ENCODE results near the gene STX19.

Gene STX19

GRCh38 chr3:94020293-94020692, 8.1 kb downstream of the STX19 start:
- no CpG with 5 or more reads among the region's 3 CpGs for WGBS (ENCODE audit: extremely low coverage, insufficient coverage, low lambda C conversion rate)

GRCh38 chr3:94019659-94020058, 8.7 kb downstream of the STX19 start:
- no peaks in the 10 kb centered on the region for H3K79me2 ChIP-seq (ENCODE audit: control insufficient read depth, insufficient read depth, low read length)
- no peak overlapping the region for H2BK15ac ChIP-seq (replicated peaks; ENCODE audit: low read depth)
- no peak overlapping the region for H2BK5ac ChIP-seq (ENCODE audit: low read length)
- no peak overlapping the region for H4K5ac ChIP-seq (ENCODE audit: low read length)
- no peaks in the 10 kb centered on the region for H3K36me3 ChIP-seq (ENCODE audit: control insufficient read depth, insufficient read depth, low read length)
- H3K4me1 ChIP-seq (ENCODE audit: control insufficient read depth, low read depth, low read length), result no peaks in the 10 kb centered on the region
- H3K23ac ChIP-seq (ENCODE audit: low read length), result no peak overlapping the region
- no peak overlapping the region for H3K4me2 ChIP-seq (ENCODE audit: low read length)
- no peaks in the 10 kb centered on the region for H3K79me1 ChIP-seq (ENCODE audit: low read length)
- no peak overlapping the region for H3K56ac ChIP-seq (ENCODE audit: low read length)
- no peaks in the 10 kb centered on the region for H3K27me3 ChIP-seq (ENCODE audit: insufficient read depth, low read length, poor library complexity)
- no peak for DNase-seq
- H3K4ac ChIP-seq (ENCODE audit: low read depth, low read length), result no peak overlapping the region
- no peak overlapping the region for H3K9ac ChIP-seq (ENCODE audit: low read length)
- no peak overlapping the region for H3K18ac ChIP-seq (ENCODE audit: low read length)
- no peak overlapping the region for H2BK120ac ChIP-seq (ENCODE audit: low read depth, low read length)
- H4K8ac ChIP-seq (ENCODE audit: low read depth, low read length), result no peak overlapping the region
- H3K27ac ChIP-seq (ENCODE audit: low read depth, low read length), result no peak overlapping the region
- no CpG with 5 or more reads among the region's 2 CpGs for WGBS (ENCODE audit: extremely low coverage, insufficient coverage, low lambda C conversion rate)
- no peak overlapping the region for H2AK5ac ChIP-seq (ENCODE audit: low read length)
- no peak overlapping the region for H3K4me3 ChIP-seq (ENCODE audit: low read length)

More at GRCh38 chr3:94020293-94020692, 8.1 kb downstream of the STX19 start:
- Histone ChIP-seq H2BK15ac (replicated peaks; ENCODE audit: low read depth) (no peak overlapping the region), H3K18ac (ENCODE audit: low read length) (no peak overlapping the region), H2BK120ac (ENCODE audit: low read depth, low read length) (no peak overlapping the region), H3K36me3 (ENCODE audit: control insufficient read depth, insufficient read depth, low read length) (no peaks in the 10 kb centered on the region), H3K23ac (ENCODE audit: low read length) (no peak overlapping the region), H3K4ac (ENCODE audit: low read depth, low read length) (no peak overlapping the region), H3K4me2 (ENCODE audit: low read length) (no peak overlapping the region), H2BK5ac (ENCODE audit: low read length) (no peak overlapping the region), H4K5ac (ENCODE audit: low read length) (no peak overlapping the region), H3K56ac (ENCODE audit: low read length) (no peak overlapping the region), H2AK5ac (ENCODE audit: low read length) (no peak overlapping the region), H3K79me1 (ENCODE audit: low read length) (no peaks in the 10 kb centered on the region), H3K4me1 (ENCODE audit: control insufficient read depth, low read depth, low read length) (no peaks in the 10 kb centered on the region), H3K4me3 (ENCODE audit: low read length) (no peak overlapping the region), H4K8ac (ENCODE audit: low read depth, low read length) (no peak overlapping the region), H3K27ac (ENCODE audit: low read depth, low read length) (no peak overlapping the region), H3K79me2 (ENCODE audit: control insufficient read depth, insufficient read depth, low read length) (no peaks in the 10 kb centered on the region), H3K27me3 (ENCODE audit: insufficient read depth, low read length, poor library complexity) (no peaks in the 10 kb centered on the region), H3K9ac (ENCODE audit: low read length) (no peak overlapping the region)
- no peak for DNase-seq

DNA sequence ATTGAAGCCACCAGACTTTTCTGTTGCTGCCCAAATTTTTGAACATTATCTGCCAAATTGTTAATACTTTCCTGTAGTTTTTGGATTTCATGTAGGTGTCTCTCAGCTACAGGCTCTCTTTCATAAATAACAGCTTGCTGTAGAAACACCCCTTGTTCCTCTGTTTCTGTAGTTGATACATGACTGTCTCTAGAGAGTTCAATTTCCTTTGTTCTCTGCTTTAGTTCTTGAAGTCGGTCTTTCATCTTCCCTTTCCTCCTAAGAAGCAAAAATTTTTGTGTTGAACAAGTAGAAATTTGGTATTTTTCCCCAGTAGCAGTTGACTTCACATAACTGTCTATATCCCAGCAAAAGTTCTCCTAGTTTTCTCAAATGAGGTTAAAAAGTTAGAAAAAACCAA, 13.4 kb downstream of the STX19 start:
- Histone ChIP-seq H3K79me1 (ENCODE audit: low read length) (no peaks in the 10 kb centered on the region), H3K4me1 (ENCODE audit: control insufficient read depth, low read depth, low read length) (no peaks in the 10 kb centered on the region), H3K9ac (ENCODE audit: low read length) (no peak overlapping the region), H4K5ac (ENCODE audit: low read length) (no peak overlapping the region), H3K27ac (ENCODE audit: low read depth, low read length) (no peak overlapping the region), H3K56ac (ENCODE audit: low read length) (no peak overlapping the region), H2BK15ac (replicated peaks; ENCODE audit: low read depth) (no peak overlapping the region), H2BK120ac (ENCODE audit: low read depth, low read length) (no peak overlapping the region), H3K27me3 (ENCODE audit: insufficient read depth, low read length, poor library complexity) (no peaks in the 10 kb centered on the region), H3K4ac (ENCODE audit: low read depth, low read length) (no peak overlapping the region), H3K36me3 (ENCODE audit: control insufficient read depth, insufficient read depth, low read length) (no peaks in the 10 kb centered on the region), H2AK5ac (ENCODE audit: low read length) (no peak overlapping the region), H2BK5ac (ENCODE audit: low read length) (no peak overlapping the region), H3K23ac (ENCODE audit: low read length) (no peak overlapping the region), H4K8ac (ENCODE audit: low read depth, low read length) (no peak overlapping the region), H3K18ac (ENCODE audit: low read length) (no peak overlapping the region), H3K79me2 (ENCODE audit: control insufficient read depth, insufficient read depth, low read length) (no peaks in the 10 kb centered on the region), H3K4me3 (ENCODE audit: low read length) (no peak overlapping the region), H3K4me2 (ENCODE audit: low read length) (no peak overlapping the region)
- DNase-seq, result no peak
- no CpG with 5 or more reads among the region's 1 CpG for WGBS (ENCODE audit: extremely low coverage, insufficient coverage, low lambda C conversion rate)

- Histone ChIP-seq H2BK15ac (replicated peaks; ENCODE audit: low read depth) (no peak overlapping the region), H3K4ac (ENCODE audit: low read depth, low read length) (no peak overlapping the region), H3K4me2 (ENCODE audit: low read length) (no peak overlapping the region), H2BK5ac (ENCODE audit: low read length) (no peak overlapping the region), H4K5ac (ENCODE audit: low read length) (no peak overlapping the region), H3K27ac (ENCODE audit: low read depth, low read length) (no peak overlapping the region), H4K8ac (ENCODE audit: low read depth, low read length) (no peak overlapping the region), H3K56ac (ENCODE audit: low read length) (no peak overlapping the region), H3K27me3 (ENCODE audit: insufficient read depth, low read length, poor library complexity) (no peaks in the 10 kb centered on the region), H3K79me2 (ENCODE audit: control insufficient read depth, insufficient read depth, low read length) (no peaks in the 10 kb centered on the region), H2BK120ac (ENCODE audit: low read depth, low read length) (no peak overlapping the region), H2AK5ac (ENCODE audit: low read length) (no peak overlapping the region), H3K36me3 (ENCODE audit: control insufficient read depth, insufficient read depth, low read length) (no peaks in the 10 kb centered on the region), H3K9ac (ENCODE audit: low read length) (no peak overlapping the region), H3K23ac (ENCODE audit: low read length) (no peak overlapping the region), H3K79me1 (ENCODE audit: low read length) (no peaks in the 10 kb centered on the region), H3K4me3 (ENCODE audit: low read length) (no peak overlapping the region), H3K18ac (ENCODE audit: low read length) (no peak overlapping the region), H3K4me1 (ENCODE audit: control insufficient read depth, low read depth, low read length) (no peaks in the 10 kb centered on the region)
- no peak for DNase-seq
- no CpG with 5 or more reads among the region's 1 CpG for WGBS (ENCODE audit: extremely low coverage, insufficient coverage, low lambda C conversion rate)
Observed at GRCh38 chr3:94012185-94012584, 16.2 kb downstream of the STX19 start.

DNA sequence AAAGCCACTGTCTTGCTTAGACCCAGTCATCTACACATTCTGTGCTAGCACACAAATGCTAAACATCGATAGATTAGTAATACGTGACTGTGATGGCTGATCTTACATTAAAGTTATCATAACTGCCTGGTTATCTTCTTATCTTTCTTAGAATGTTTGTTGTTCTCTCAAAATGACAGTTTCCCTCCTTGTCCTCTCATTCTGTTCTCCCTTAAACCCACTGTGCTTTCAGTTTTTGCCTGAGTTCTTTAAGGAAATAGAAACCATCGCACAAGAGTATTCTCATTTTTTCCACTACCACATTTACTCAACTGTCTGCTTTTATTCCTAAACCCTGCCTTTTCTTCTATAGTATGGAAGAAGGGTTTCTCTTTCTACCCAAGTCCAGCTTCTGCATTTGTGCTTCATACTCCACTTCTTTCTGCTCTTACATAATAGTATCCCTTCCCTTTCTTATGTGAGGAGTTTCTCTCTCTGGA, 17.1 kb downstream of the STX19 start:
- no peak overlapping the region for H3K4me2 ChIP-seq (ENCODE audit: low read length)
- H3K4ac ChIP-seq (ENCODE audit: low read depth, low read length), result no peak overlapping the region
- H3K4me3 ChIP-seq (ENCODE audit: low read length), result no peak overlapping the region

DNA sequence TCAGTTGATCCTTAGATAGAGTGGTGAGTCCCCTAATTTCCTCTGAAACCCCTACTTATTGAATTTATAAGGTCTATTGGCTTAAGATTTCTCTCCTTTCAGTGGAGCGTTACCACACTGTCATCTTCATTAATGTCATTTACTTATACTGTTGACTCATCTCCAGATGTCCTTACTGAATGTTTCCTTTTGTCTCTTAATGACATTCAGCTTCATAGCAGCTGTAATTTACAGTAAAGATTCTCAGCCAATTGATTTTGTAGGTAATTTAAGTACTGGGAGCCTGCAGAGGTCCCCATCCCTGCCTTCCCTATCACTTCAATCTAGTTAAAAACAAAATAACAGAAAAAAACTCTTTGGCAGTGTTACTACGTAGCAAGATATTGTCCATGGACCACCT, 18.8 kb downstream of the STX19 start:
- Histone ChIP-seq H3K4ac (ENCODE audit: low read depth, low read length) (no peak overlapping the region), H3K79me2 (ENCODE audit: control insufficient read depth, insufficient read depth, low read length) (no peaks in the 10 kb centered on the region), H3K36me3 (ENCODE audit: control insufficient read depth, insufficient read depth, low read length) (no peaks in the 10 kb centered on the region), H3K18ac (ENCODE audit: low read length) (no peak overlapping the region), H3K56ac (ENCODE audit: low read length) (no peak overlapping the region), H3K27ac (ENCODE audit: low read depth, low read length) (no peak overlapping the region), H2BK120ac (ENCODE audit: low read depth, low read length) (no peak overlapping the region), H4K8ac (ENCODE audit: low read depth, low read length) (no peak overlapping the region), H2AK5ac (ENCODE audit: low read length) (no peak overlapping the region), H3K4me2 (ENCODE audit: low read length) (no peak overlapping the region), H2BK15ac (replicated peaks; ENCODE audit: low read depth) (no peak overlapping the region), H3K79me1 (ENCODE audit: low read length) (no peaks in the 10 kb centered on the region), H3K9ac (ENCODE audit: low read length) (no peak overlapping the region), H4K5ac (ENCODE audit: low read length) (no peak overlapping the region), H3K23ac (ENCODE audit: low read length) (no peak overlapping the region), H3K27me3 (ENCODE audit: insufficient read depth, low read length, poor library complexity) (no peaks in the 10 kb centered on the region), H2BK5ac (ENCODE audit: low read length) (no peak overlapping the region), H3K4me1 (ENCODE audit: control insufficient read depth, low read depth, low read length) (no peaks in the 10 kb centered on the region), H3K4me3 (ENCODE audit: low read length) (no peak overlapping the region)
- DNase-seq, result no peak
- no CpG with 5 or more reads among the region's 2 CpGs for WGBS (ENCODE audit: extremely low coverage, insufficient coverage, low lambda C conversion rate)

More for the DNA sequence above, 17.1 kb downstream of the STX19 start:
- WGBS (ENCODE audit: extremely low coverage, insufficient coverage, low lambda C conversion rate), result no CpG with 5 or more reads among the region's 3 CpGs
- H2BK120ac ChIP-seq (ENCODE audit: low read depth, low read length), result no peak overlapping the region
- no peak overlapping the region for H2BK5ac ChIP-seq (ENCODE audit: low read length)
- H3K56ac ChIP-seq (ENCODE audit: low read length), result no peak overlapping the region
- H3K36me3 ChIP-seq (ENCODE audit: control insufficient read depth, insufficient read depth, low read length), result no peaks in the 10 kb centered on the region
- H4K5ac ChIP-seq (ENCODE audit: low read length), result no peak overlapping the region
- no peak overlapping the region for H3K18ac ChIP-seq (ENCODE audit: low read length)
- no peaks in the 10 kb centered on the region for H3K4me1 ChIP-seq (ENCODE audit: control insufficient read depth, low read depth, low read length)
- H3K23ac ChIP-seq (ENCODE audit: low read length), result no peak overlapping the region
- no peaks in the 10 kb centered on the region for H3K79me2 ChIP-seq (ENCODE audit: control insufficient read depth, insufficient read depth, low read length)
- H4K8ac ChIP-seq (ENCODE audit: low read depth, low read length), result no peak overlapping the region
- H3K9ac ChIP-seq (ENCODE audit: low read length), result no peak overlapping the region
- no peaks in the 10 kb centered on the region for H3K79me1 ChIP-seq (ENCODE audit: low read length)
- H2BK15ac ChIP-seq (replicated peaks; ENCODE audit: low read depth), result no peak overlapping the region
- no peak overlapping the region for H3K27ac ChIP-seq (ENCODE audit: low read depth, low read length)
- H2AK5ac ChIP-seq (ENCODE audit: low read length), result no peak overlapping the region
- no peak for DNase-seq
- no peaks in the 10 kb centered on the region for H3K27me3 ChIP-seq (ENCODE audit: insufficient read depth, low read length, poor library complexity)
